Measurements from ENCODE around the gene COQ8A.

The COQ8A gene

GRCh38 chr1:226973898-226974543, 33.9 kb downstream of the COQ8A start:
- DNase-seq (ENCODE audit: low read depth in 2 of 2), result no peak

GRCh38 chr1:226974544-226975258, 34.6 kb downstream of the COQ8A start:
- no peak for DNase-seq (ENCODE audit: low read depth in 2 of 2)

- DNase-seq (ENCODE audit: low read depth in 2 of 2), result no peak
Measured at GRCh38 chr1:226975259-226976250, 35.5 kb downstream of the COQ8A start.

- DNase-seq (ENCODE audit: low read depth in 2 of 2), result no peak
Measured at GRCh38 chr1:226976276-226976977, 36.3 kb downstream of the COQ8A start.

- no peak for DNase-seq (ENCODE audit: low read depth in 2 of 2)
Measured at GRCh38 chr1:226976978-226977642, 37.0 kb downstream of the COQ8A start.

- no peak for DNase-seq (ENCODE audit: low read depth in 2 of 2)
Measured at GRCh38 chr1:226977643-226978431, 37.7 kb downstream of the COQ8A start.

GRCh38 chr1:226978432-226979114, 38.5 kb downstream of the COQ8A start:
- DNase-seq (ENCODE audit: low read depth in 2 of 2), result no peak

- no peak for DNase-seq (ENCODE audit: low read depth in 2 of 2)
Measured at GRCh38 chr1:226979115-226979516, 39.0 kb downstream of the COQ8A start.

- DNase-seq (ENCODE audit: low read depth in 2 of 2), result no peak
Measured at GRCh38 chr1:226979517-226980121, 39.5 kb downstream of the COQ8A start.

GRCh38 chr1:226980122-226980560, 40.0 kb downstream of the COQ8A start:
- DNase-seq (ENCODE audit: low read depth in 2 of 2), result no peak

- DNase-seq (ENCODE audit: low read depth in 2 of 2), result no peak
Measured at GRCh38 chr1:226980565-226981385, 40.7 kb downstream of the COQ8A start.

GRCh38 chr1:226981386-226981817, 41.3 kb downstream of the COQ8A start:
- DNase-seq (ENCODE audit: low read depth in 2 of 2), result no peak

GRCh38 chr1:226981838-226982237, 41.7 kb downstream of the COQ8A start:
- no peak for DNase-seq (ENCODE audit: low read depth in 2 of 2)

- no peak for DNase-seq (ENCODE audit: low read depth in 2 of 2)
Measured at GRCh38 chr1:226982451-226983177, 42.5 kb downstream of the COQ8A start.

- no peak for DNase-seq (ENCODE audit: low read depth in 2 of 2)
Measured at GRCh38 chr1:226983247-226983991, 43.3 kb downstream of the COQ8A start.

- no peak for DNase-seq (ENCODE audit: low read depth in 2 of 2)
Measured at GRCh38 chr1:226983992-226984364, 43.9 kb downstream of the COQ8A start.

All from stimulated activated CD4-positive, alpha-beta T cell treated with anti-CD3 and anti-CD28 coated beads, Interleukin-1b, Interleukin-23, amount 100 ng/mL, for 1 hour (primary cell).